Measurements from ENCODE around the gene RAPGEF1.

Gene RAPGEF1

GRCh38 chr9:131734781-131735180 is 5.1 kb downstream of the RAPGEF1 start:
- DNase-seq (ENCODE audit: low spot score) (no peak), ATAC-seq (ENCODE audit: low read depth) (no peak)
- Histone ChIP-seq H3K4me1 (ENCODE audit: insufficient read depth, poor library complexity, severe bottlenecking) (peaks cover 51% of the 10 kb centered on the region), H3K27me3 (ENCODE audit: insufficient read depth, poor library complexity, severe bottlenecking) (no peaks in the 10 kb centered on the region), H3K36me3 (ENCODE audit: low read depth) (0 out of 2 replicates have a peak, but pooled peaks cover 5% of the 10 kb centered on the region), H3K9me3 (ENCODE audit: severe bottlenecking) (no peaks in the 10 kb centered on the region), H3K27ac (ENCODE audit: poor library complexity, severe bottlenecking) (peak overlapping the region; percentile 88), H3K4me3 (ENCODE audit: severe bottlenecking) (no peak overlapping the region)
- TF ChIP-seq CTCF (IDR thresholded peaks at IDR 0.05; ENCODE audit: poor library complexity, severe bottlenecking), result no peak

GRCh38 chr9:131734165-131734610 is 5.7 kb downstream of the RAPGEF1 start:
- Histone ChIP-seq H3K4me1 (ENCODE audit: insufficient read depth, poor library complexity, severe bottlenecking) (peaks cover 56% of the 10 kb centered on the region), H3K4me3 (ENCODE audit: severe bottlenecking) (no peak overlapping the region), H3K27me3 (ENCODE audit: insufficient read depth, poor library complexity, severe bottlenecking) (no peaks in the 10 kb centered on the region), H3K36me3 (ENCODE audit: low read depth) (0 out of 2 replicates have a peak, but pooled peaks cover 5% of the 10 kb centered on the region), H3K27ac (ENCODE audit: poor library complexity, severe bottlenecking) (peak overlapping the region; percentile 88), H3K9me3 (ENCODE audit: severe bottlenecking) (no peaks in the 10 kb centered on the region)
- ATAC-seq (ENCODE audit: low read depth) (no peak; the same call in 2 of the 3 replicates), DNase-seq (ENCODE audit: low spot score) (no peak)
- no peak for TF ChIP-seq CTCF (IDR thresholded peaks at IDR 0.05; ENCODE audit: poor library complexity, severe bottlenecking)

- H3K4me3 ChIP-seq (ENCODE audit: severe bottlenecking), result no peak overlapping the region
- ATAC-seq (ENCODE audit: low read depth), result peak; percentile 90
- DNase-seq (ENCODE audit: low spot score), result peak; percentile 94
These were observed 6.3 kb downstream of the RAPGEF1 start for GRCh38 chr9:131733541-131734061.

GRCh38 chr9:131732636-131733289 is 7.1 kb downstream of the RAPGEF1 start:
- H3K9me3 ChIP-seq (ENCODE audit: severe bottlenecking), result no peaks in the 10 kb centered on the region
- H3K27ac ChIP-seq (ENCODE audit: poor library complexity, severe bottlenecking), result peak overlapping the region; percentile 88
- H3K27me3 ChIP-seq (ENCODE audit: insufficient read depth, poor library complexity, severe bottlenecking), result no peaks in the 10 kb centered on the region
- DNase-seq (ENCODE audit: low spot score) (no peak), ATAC-seq (ENCODE audit: low read depth) (no peak)
- 0 out of 2 replicates have a peak, but pooled peaks cover 5% of the 10 kb centered on the region for H3K36me3 ChIP-seq (ENCODE audit: low read depth)
- H3K4me3 ChIP-seq (ENCODE audit: severe bottlenecking), result no peak overlapping the region
- no peak for TF ChIP-seq CTCF (IDR thresholded peaks at IDR 0.05; ENCODE audit: poor library complexity, severe bottlenecking)
- peaks cover 63% of the 10 kb centered on the region for H3K4me1 ChIP-seq (ENCODE audit: insufficient read depth, poor library complexity, severe bottlenecking)

More at GRCh38 chr9:131733541-131734061, 6.3 kb downstream of the RAPGEF1 start:
- Histone ChIP-seq H3K9me3 (ENCODE audit: severe bottlenecking) (no peaks in the 10 kb centered on the region), H3K36me3 (ENCODE audit: low read depth) (0 out of 2 replicates have a peak, but pooled peaks cover 5% of the 10 kb centered on the region), H3K27ac (ENCODE audit: poor library complexity, severe bottlenecking) (peak overlapping the region; percentile 88), H3K27me3 (ENCODE audit: insufficient read depth, poor library complexity, severe bottlenecking) (no peaks in the 10 kb centered on the region), H3K4me1 (ENCODE audit: insufficient read depth, poor library complexity, severe bottlenecking) (peaks cover 60% of the 10 kb centered on the region)
- TF ChIP-seq CTCF (IDR thresholded peaks at IDR 0.05; ENCODE audit: poor library complexity, severe bottlenecking), result no peak

All from RWPE2 (cell line).